Measurements from ENCODE around the gene FBXO33. TPM values are rescaled to one million over a fixed set of nuclear protein-coding genes. Genes with fewer than 3 reads are reported as not detected.

The FBXO33 gene
- total RNA-seq, 1 donor from 2014 or later, result 14.3 TPM

DNA sequence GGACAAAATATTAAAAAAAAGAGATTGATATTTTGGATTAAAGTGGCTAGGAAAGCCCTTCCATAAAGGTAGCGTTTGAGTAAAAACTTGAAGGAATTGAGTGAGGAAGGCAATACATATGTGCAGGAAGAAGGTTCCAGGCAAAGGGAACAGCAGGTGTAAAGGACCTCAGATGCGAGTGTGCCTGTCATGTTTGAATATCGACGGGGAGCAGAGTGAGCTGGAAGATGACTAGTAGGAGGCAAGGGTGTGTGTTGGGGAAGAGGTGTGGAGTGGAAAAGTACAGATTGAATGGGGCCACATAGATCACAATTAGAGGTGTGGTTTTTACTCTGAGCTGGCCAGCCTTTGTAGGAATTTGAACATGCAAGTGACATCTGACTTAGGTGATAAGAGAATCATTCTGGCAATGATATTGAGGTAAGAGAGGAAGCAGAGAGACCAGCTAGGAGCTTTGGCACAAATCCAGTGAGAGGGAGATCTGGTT lies 15.0 kb upstream of the FBXO33 start:
- H3K27ac Mint-ChIP-seq, result no peak overlapping the region
- ATAC-seq (ENCODE audit: low read depth) (no peak), DNase-seq (no peak)
- no peaks in the 10 kb centered on the region for H3K27me3 Mint-ChIP-seq
- no peak overlapping the region for H3K4me3 Mint-ChIP-seq
- H3K4me1 Mint-ChIP-seq, result peaks cover 2% of the 10 kb centered on the region
- H3K36me3 Mint-ChIP-seq (ENCODE audit: low read depth), result no peaks in the 10 kb centered on the region
- ChIA-PET POLR2A (no interaction called here), CTCF (interaction anchor here (0.9 kb wide), 1 partner anchor 13 kb away, joined by 3 read pairs; no protein-coding TSS in a partner anchor)
- TF ChIP-seq, protein P1, sequence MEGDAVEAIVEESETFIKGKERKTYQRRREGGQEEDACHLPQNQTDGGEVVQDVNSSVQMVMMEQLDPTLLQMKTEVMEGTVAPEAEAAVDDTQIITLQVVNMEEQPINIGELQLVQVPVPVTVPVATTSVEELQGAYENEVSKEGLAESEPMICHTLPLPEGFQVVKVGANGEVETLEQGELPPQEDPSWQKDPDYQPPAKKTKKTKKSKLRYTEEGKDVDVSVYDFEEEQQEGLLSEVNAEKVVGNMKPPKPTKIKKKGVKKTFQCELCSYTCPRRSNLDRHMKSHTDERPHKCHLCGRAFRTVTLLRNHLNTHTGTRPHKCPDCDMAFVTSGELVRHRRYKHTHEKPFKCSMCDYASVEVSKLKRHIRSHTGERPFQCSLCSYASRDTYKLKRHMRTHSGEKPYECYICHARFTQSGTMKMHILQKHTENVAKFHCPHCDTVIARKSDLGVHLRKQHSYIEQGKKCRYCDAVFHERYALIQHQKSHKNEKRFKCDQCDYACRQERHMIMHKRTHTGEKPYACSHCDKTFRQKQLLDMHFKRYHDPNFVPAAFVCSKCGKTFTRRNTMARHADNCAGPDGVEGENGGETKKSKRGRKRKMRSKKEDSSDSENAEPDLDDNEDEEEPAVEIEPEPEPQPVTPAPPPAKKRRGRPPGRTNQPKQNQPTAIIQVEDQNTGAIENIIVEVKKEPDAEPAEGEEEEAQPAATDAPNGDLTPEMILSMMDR (IDR thresholded peaks at IDR 0.05), result no peak
- H3K9me3 Mint-ChIP-seq, result no peaks in the 10 kb centered on the region
- intact Hi-C loops (cut with micrococcal nuclease), result no loop called here

DNA sequence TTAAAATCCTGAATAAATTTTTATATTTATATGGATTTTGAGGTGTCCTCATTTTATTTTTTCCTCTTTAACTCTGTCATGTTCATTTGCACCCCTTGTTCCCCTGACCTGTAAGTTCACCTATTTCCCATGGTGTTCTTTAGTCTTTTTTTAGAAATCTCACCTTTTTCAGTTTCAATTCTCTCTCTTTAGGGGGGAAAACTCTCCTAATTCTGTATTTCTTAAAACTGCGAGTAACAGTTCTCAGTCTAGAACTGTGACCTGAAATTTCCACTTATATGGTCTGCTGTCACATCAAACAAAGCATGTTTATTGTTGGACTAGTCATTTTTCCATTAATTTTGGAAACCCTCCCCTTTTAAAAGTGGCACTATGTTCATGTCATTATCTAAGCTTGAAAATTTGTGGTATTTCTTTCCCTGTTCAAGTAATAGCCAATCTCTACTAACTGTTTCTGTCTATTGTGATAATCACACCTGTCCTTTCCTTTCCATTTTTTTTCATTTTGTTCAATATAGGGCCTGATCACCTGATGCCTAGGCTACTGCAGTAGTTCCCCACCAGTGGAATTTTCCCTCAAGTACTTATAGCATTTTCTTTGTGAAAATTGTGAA lies 14.0 kb upstream of the FBXO33 start:
- ChIA-PET POLR2A (no interaction called here), CTCF (no interaction called here)
- intact Hi-C loops (cut with micrococcal nuclease), result no loop called here
- no peaks in the 10 kb centered on the region for H3K9me3 Mint-ChIP-seq
- H3K4me1 Mint-ChIP-seq, result peaks cover 2% of the 10 kb centered on the region
- no peaks in the 10 kb centered on the region for H3K36me3 Mint-ChIP-seq (ENCODE audit: low read depth)
- H3K4me3 Mint-ChIP-seq, result no peak overlapping the region
- DNase-seq, result no peak
- TF ChIP-seq, protein P1 (IDR thresholded peaks at IDR 0.05), result no peak
- no peak for ATAC-seq (ENCODE audit: low read depth)
- no peaks in the 10 kb centered on the region for H3K27me3 Mint-ChIP-seq
- H3K27ac Mint-ChIP-seq, result no peak overlapping the region

DNA sequence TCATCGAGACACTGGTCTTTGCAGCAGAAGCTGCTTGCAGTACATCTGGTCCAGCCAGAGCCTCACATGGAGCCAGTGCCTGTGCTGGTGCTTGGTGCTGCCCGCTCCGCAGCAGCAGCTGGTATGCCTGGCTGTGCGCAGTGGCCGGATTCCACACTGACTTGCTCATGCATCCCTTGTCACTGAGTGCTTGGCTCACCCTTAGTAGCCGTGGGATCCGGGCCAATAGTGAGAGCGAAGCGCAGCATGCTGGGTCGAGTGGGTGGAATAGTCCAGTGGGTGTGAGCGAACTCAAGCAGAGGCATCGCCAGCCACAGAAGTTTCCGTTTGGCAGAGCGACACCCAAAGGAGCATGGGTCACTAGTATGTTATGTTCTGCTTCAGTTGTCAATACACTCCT lies 10.1 kb upstream of the FBXO33 start:
- no peaks in the 10 kb centered on the region for H3K9me3 Mint-ChIP-seq
- intact Hi-C loops (cut with micrococcal nuclease), result no loop called here

DNA sequence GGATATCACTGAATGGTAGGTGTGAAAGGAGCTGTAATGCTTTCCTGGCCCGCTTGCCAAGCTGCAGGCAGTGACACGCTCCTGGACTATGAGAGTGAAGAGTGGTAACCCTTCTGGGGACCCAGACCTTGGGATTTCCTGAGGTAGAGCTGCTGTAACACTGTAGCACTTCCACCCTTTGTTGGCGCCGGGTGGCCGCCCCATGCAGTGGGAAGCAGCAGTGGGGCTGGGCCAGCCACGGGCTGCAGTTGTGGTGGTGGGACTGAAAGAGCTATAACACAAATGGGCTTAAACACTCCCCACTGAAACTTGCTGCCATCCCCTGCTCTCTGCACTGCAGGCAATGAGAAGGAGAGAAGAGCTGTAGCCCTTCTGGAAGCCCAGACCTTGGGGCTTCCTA lies 9.6 kb upstream of the FBXO33 start:
- H3K27me3 Mint-ChIP-seq, result no peaks in the 10 kb centered on the region

More for the DNA sequence above, 10.1 kb upstream of the FBXO33 start:
- ATAC-seq (ENCODE audit: low read depth) (no peak), DNase-seq (no peak)
- Mint-ChIP-seq H3K27me3 (no peaks in the 10 kb centered on the region), H3K4me1 (peaks cover 2% of the 10 kb centered on the region), H3K27ac (no peak overlapping the region), H3K36me3 (ENCODE audit: low read depth) (no peaks in the 10 kb centered on the region), H3K4me3 (no peak overlapping the region)
- POLR2A ChIA-PET, result interaction anchor here (2.6 kb wide), 1 partner anchor 10 kb away, joined by 8 read pairs; the partner anchor contains the start of gene FBXO33
- TF ChIP-seq, protein P1 (IDR thresholded peaks at IDR 0.05), result no peak
- CTCF ChIA-PET, result no interaction called here

DNA sequence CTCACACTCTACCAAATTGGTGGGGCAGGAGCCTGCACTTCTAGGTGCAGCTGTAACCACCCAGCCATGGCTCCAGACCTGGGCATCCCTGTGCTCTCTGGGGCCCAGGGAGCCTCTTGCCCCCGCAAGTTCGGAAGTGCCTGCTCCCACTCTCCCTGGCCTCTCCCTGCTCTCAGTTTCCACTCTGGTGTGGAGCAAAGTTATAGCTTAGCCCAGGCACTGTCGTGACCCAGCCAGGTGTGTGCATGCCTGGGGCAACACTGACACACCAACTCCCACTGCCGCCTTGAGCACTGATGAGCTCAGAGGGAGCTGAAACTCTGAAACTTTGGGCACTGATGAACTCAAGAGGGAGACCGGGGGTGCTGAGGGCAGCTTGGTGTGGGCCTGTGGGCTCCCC lies 8.7 kb upstream of the FBXO33 start:
- intact Hi-C loops (cut with micrococcal nuclease), result no loop called here
- H3K4me3 Mint-ChIP-seq, result no peak overlapping the region
- TF ChIP-seq, protein P1 (IDR thresholded peaks at IDR 0.05), result no peak
- no peak for DNase-seq
- no peaks in the 10 kb centered on the region for H3K9me3 Mint-ChIP-seq
- no peaks in the 10 kb centered on the region for H3K36me3 Mint-ChIP-seq (ENCODE audit: low read depth)
- no peaks in the 10 kb centered on the region for H3K4me1 Mint-ChIP-seq
- CTCF ChIA-PET, result no interaction called here
- no peak overlapping the region for H3K27ac Mint-ChIP-seq
- POLR2A ChIA-PET, result interaction anchor here (2.6 kb wide), 1 partner anchor 8 kb away, joined by 8 read pairs; the partner anchor contains the start of gene FBXO33
- H3K27me3 Mint-ChIP-seq, result no peaks in the 10 kb centered on the region
- no peak for ATAC-seq (ENCODE audit: low read depth)

More for the DNA sequence above, 9.6 kb upstream of the FBXO33 start:
- H3K4me3 Mint-ChIP-seq, result no peak overlapping the region
- no peak for ATAC-seq (ENCODE audit: low read depth)
- H3K4me1 Mint-ChIP-seq, result peaks cover 2% of the 10 kb centered on the region
- H3K9me3 Mint-ChIP-seq, result no peaks in the 10 kb centered on the region
- POLR2A ChIA-PET, result interaction anchor here (2.6 kb wide), 1 partner anchor 9 kb away, joined by 8 read pairs; the partner anchor contains the start of gene FBXO33
- TF ChIP-seq, protein P1 (IDR thresholded peaks at IDR 0.05), result no peak
- H3K27ac Mint-ChIP-seq, result no peak overlapping the region
- DNase-seq, result no peak
- intact Hi-C loops (cut with micrococcal nuclease), result no loop called here
- H3K36me3 Mint-ChIP-seq (ENCODE audit: low read depth), result no peaks in the 10 kb centered on the region
- CTCF ChIA-PET, result no interaction called here

Measured in activated B cell treated with CpG ODN at 0.5 μM for 24 hours (primary cell).